Measurements from ENCODE around the gene CACHD1. TPM values are rescaled to one million over a fixed set of nuclear protein-coding genes. Genes with fewer than 3 reads are reported as not detected.

CACHD1 gene
- total RNA-seq, 1 experiment from 2014 or later, result 16.6 TPM

DNA sequence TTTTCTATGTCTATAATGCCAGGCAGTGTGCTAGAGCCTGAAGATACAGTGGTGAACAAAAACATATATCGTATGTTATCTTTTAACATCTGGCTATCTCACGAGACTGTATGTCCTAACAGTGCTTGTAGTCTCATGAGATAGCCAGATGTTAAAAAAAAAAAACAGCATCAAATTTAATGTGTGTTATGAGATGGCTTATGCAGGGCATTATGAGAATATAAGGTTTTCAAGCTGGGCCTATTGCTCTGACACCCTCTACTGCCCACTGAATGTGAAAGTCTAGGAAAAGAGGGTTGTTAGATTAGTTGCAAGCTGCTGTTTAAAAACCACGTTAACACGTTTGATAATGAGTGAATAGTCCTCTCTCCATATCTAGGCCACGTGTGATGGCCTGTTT is 109.8 kb downstream of the CACHD1 start:
- intact Hi-C loops (cut with micrococcal nuclease; ENCODE audit: unreplicated experiment), result no loop called here
- no peaks in the 10 kb centered on the region for H3K27me3 Mint-ChIP-seq (ENCODE audit: insufficient read depth, unreplicated experiment)
- no peak for DNase-seq

DNA sequence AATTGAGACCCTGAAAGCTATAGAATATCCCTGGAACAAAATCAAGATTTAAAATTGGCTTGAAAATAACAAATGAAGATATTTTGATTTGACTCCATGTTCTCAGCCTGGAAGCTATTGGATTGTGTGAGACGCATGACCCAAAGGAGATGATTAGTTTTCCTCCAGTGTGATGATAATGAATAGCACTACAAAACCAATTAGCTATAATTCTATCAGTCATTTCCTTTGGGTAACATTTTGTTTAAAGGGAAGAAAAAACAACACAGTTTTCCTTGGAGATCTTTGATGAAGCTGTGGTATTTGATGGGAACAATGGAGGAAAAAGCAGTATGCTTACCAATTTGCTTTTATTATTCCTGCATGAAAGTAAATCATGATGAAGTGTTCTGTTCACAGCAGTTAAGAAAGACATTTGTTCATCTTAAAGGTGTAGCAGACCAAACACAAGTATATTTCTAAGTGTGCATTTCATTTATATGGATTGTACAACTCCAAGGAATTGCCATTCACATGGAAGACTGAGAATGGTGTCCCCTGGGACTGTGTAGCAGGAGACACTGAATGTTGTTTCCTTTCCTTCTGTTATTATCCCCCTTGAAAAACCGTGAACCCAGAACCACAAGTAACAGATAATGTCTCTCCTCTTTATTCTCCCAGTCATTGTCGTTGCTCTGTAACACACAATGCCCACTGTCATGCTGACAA is 111.4 kb downstream of the CACHD1 start:
- Mint-ChIP-seq H3K27me3 (ENCODE audit: insufficient read depth, unreplicated experiment) (no peaks in the 10 kb centered on the region), H3K4me3 (ENCODE audit: unreplicated experiment) (no peak overlapping the region), H3K36me3 (ENCODE audit: insufficient read depth, unreplicated experiment) (no peaks in the 10 kb centered on the region), H3K4me1 (ENCODE audit: low read depth, unreplicated experiment) (peaks cover 6% of the 10 kb centered on the region), H3K27ac (ENCODE audit: unreplicated experiment) (no peak overlapping the region), H3K9me3 (ENCODE audit: unreplicated experiment) (no peaks in the 10 kb centered on the region)
- ChIA-PET CTCF (no interaction called here), POLR2A (no interaction called here)
- H3K4me3 ChIP-seq (ENCODE audit: low read depth, low read length), result no peak overlapping the region
- intact Hi-C loops (cut with micrococcal nuclease; ENCODE audit: unreplicated experiment), result no loop called here
- H3K9me3 ChIP-seq, result no peaks in the 10 kb centered on the region
- BruUV-seq (replicated peaks), result no TSS peak
- H3K4me1 ChIP-seq, result no peaks in the 10 kb centered on the region
- TF ChIP-seq CTCF (IDR thresholded peaks at IDR 0.05; ENCODE audit: insufficient read depth in 1 of 2, low read depth in 1 of 2, low read length in 1 of 2, severe bottlenecking in 1 of 2, unreplicated experiment in 1 of 2), result no peak
- no peak for DNase-seq
- H3K36me3 ChIP-seq (ENCODE audit: control insufficient read depth, insufficient read depth, low read length), result no peaks in the 10 kb centered on the region
- H3K27me3 ChIP-seq (replicated peaks; ENCODE audit: control insufficient read depth, insufficient read depth, low read length), result no peaks in the 10 kb centered on the region

More for the DNA sequence above, 109.8 kb downstream of the CACHD1 start:
- Mint-ChIP-seq H3K4me3 (ENCODE audit: unreplicated experiment) (no peak overlapping the region), H3K27ac (ENCODE audit: unreplicated experiment) (no peak overlapping the region), H3K4me1 (ENCODE audit: low read depth, unreplicated experiment) (peaks cover 6% of the 10 kb centered on the region), H3K9me3 (ENCODE audit: unreplicated experiment) (no peaks in the 10 kb centered on the region), H3K36me3 (ENCODE audit: insufficient read depth, unreplicated experiment) (no peaks in the 10 kb centered on the region)
- CTCF ChIA-PET, result no interaction called here
- POLR2A ChIA-PET, result no interaction called here
- H3K36me3 ChIP-seq (ENCODE audit: control insufficient read depth, insufficient read depth, low read length), result no peaks in the 10 kb centered on the region
- H3K9me3 ChIP-seq, result no peaks in the 10 kb centered on the region
- no peaks in the 10 kb centered on the region for H3K4me1 ChIP-seq
- H3K27me3 ChIP-seq (replicated peaks; ENCODE audit: control insufficient read depth, insufficient read depth, low read length), result no peaks in the 10 kb centered on the region
- BruUV-seq (replicated peaks), result no TSS peak
- H3K4me3 ChIP-seq (ENCODE audit: low read depth, low read length), result no peak overlapping the region
- no peak for TF ChIP-seq CTCF (IDR thresholded peaks at IDR 0.05; ENCODE audit: insufficient read depth in 1 of 2, low read depth in 1 of 2, low read length in 1 of 2, severe bottlenecking in 1 of 2, unreplicated experiment in 1 of 2)

DNA sequence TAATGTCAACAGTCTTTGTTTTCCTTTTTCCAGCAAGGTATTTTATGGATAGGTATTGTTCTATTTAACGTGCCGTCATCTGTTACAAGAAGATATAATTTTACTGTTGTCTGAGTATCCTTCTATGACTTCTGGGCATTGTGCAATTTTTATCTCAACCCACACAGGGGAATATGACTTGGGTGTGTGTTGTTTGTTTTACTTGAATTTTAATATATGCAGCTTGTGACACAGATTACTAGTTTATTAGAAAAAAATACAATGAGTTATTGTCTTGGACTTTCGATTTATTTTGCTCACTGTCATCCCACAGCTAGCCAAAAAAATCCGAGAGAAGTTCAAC is 111.9 kb downstream of the CACHD1 start:
- intact Hi-C loops (cut with micrococcal nuclease; ENCODE audit: unreplicated experiment), result no loop called here
- Mint-ChIP-seq H3K9me3 (ENCODE audit: unreplicated experiment) (no peaks in the 10 kb centered on the region), H3K4me3 (ENCODE audit: unreplicated experiment) (no peak overlapping the region), H3K36me3 (ENCODE audit: insufficient read depth, unreplicated experiment) (no peaks in the 10 kb centered on the region), H3K4me1 (ENCODE audit: low read depth, unreplicated experiment) (peaks cover 6% of the 10 kb centered on the region), H3K27ac (ENCODE audit: unreplicated experiment) (no peak overlapping the region), H3K27me3 (ENCODE audit: insufficient read depth, unreplicated experiment) (no peaks in the 10 kb centered on the region)
- Histone ChIP-seq H3K4me3 (ENCODE audit: low read depth, low read length) (no peak overlapping the region), H3K9me3 (no peaks in the 10 kb centered on the region), H3K36me3 (ENCODE audit: control insufficient read depth, insufficient read depth, low read length) (no peaks in the 10 kb centered on the region), H3K27me3 (replicated peaks; ENCODE audit: control insufficient read depth, insufficient read depth, low read length) (no peaks in the 10 kb centered on the region), H3K4me1 (peaks cover 1% of the 10 kb centered on the region; the same call in 1 of the 2 replicates)
- ChIA-PET CTCF (no interaction called here), POLR2A (no interaction called here)
- DNase-seq, result no peak
- TF ChIP-seq CTCF (IDR thresholded peaks at IDR 0.05; ENCODE audit: insufficient read depth in 1 of 2, low read depth in 1 of 2, low read length in 1 of 2, severe bottlenecking in 1 of 2, unreplicated experiment in 1 of 2), result no peak
- BruUV-seq (replicated peaks), result no TSS peak
